Epithelial cell of proximal tubule (primary cell): ENCODE data around the gene ATG13. TPM values are rescaled to one million over a fixed set of nuclear protein-coding genes. Genes with fewer than 3 reads are reported as not detected.

Experiments used
- DNase-seq: peaks from one replicate; pipeline ENCODE4 v3.0.0-alpha.2; 2011; ENCODE audit warnings: low read depth
- H3K4me3 ChIP-seq: 2 replicates; pipeline ENCODE4 v1.5.1; 2011; ENCODE audit warnings: low read depth, mild to moderate bottlenecking, low read length
- CTCF ChIP-seq: conservative IDR thresholded peaks from 2 replicates; pipeline ENCODE4 v1.5.1; 2012; ENCODE audit warnings: low read depth, mild to moderate bottlenecking, low read length
- total RNA-seq: library from RNA; depleted of rRNA; stranded (reverse); fragments of >200 nt; gene quantifications from 2 replicates; pipeline ENCODE4 v1.2.3, GENCODE V29; 2015

The ATG13 gene
- total RNA-seq, 1 donor from 2014 or later = 52.9 TPM

GRCh38 chr11:46635557-46636139, 18.3 kb downstream of the ATG13 start:
- no peak for DNase-seq
- H3K4me3 ChIP-seq = no peak overlapping the region
- no peak for TF ChIP-seq CTCF

GRCh38 chr11:46637546-46637945, 20.2 kb downstream of the ATG13 start:
- no peak for DNase-seq
- H3K4me3 ChIP-seq = no peak overlapping the region
- TF ChIP-seq CTCF = no peak

GRCh38 chr11:46639197-46639839, 22.0 kb downstream of the ATG13 start:
- H3K4me3 ChIP-seq = no peak overlapping the region
- DNase-seq = no peak
- no peak for TF ChIP-seq CTCF

- DNase-seq = no peak
- TF ChIP-seq CTCF = no peak
These were observed 22.9 kb downstream of the ATG13 start for GRCh38 chr11:46640036-46640788.

GRCh38 chr11:46641639-46642038, 24.3 kb downstream of the ATG13 start:
- DNase-seq = no peak
- no peak for TF ChIP-seq CTCF
- no peak overlapping the region for H3K4me3 ChIP-seq

More at GRCh38 chr11:46640036-46640788, 22.9 kb downstream of the ATG13 start:
- no peak overlapping the region for H3K4me3 ChIP-seq

- no peak overlapping the region for H3K4me3 ChIP-seq
- TF ChIP-seq CTCF = no peak
- no peak for DNase-seq
These were observed 25.4 kb downstream of the ATG13 start for GRCh38 chr11:46642627-46643335.
